ENCODE data around the gene TSPO2.

TSPO2 gene

DNA sequence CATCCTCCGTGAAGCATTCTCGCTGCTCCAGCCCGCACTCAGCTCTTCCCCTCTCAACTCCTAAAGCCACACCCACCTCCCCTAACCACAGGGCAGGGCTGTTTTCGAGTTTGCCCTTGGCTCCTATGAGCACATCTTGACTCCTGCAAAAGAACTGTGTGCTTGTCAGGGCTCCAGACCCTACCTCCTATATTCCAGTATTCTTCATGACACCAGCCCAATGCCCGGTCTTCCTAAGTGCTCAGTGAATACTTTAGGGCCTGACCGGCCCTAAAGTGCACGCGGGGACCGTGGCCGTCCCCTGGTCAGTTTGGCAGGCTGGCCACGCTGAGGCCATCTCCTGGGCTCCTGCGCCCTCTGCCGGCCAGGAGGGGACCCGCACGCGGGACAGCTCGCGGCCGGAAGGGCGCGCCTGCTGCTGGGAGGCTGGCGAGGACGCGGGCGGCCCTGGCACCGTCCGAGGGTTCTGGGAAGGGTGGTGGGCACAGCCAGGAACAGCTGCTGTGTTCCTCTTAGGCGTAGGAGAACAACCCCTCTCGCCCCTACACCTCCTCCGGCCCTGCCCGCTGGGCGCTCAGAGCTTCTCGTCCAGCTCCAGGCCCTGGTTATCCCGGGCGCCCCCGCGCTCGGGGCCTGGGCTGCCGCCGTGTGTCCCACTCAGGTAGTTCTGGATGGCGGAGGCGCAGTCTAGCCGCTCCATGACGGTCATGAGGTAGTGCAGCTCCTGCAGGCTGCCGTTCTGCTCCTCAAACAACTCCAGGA is 14.3 kb upstream of the TSPO2 start:
- peak; percentile 73 for DNase-seq

DNA sequence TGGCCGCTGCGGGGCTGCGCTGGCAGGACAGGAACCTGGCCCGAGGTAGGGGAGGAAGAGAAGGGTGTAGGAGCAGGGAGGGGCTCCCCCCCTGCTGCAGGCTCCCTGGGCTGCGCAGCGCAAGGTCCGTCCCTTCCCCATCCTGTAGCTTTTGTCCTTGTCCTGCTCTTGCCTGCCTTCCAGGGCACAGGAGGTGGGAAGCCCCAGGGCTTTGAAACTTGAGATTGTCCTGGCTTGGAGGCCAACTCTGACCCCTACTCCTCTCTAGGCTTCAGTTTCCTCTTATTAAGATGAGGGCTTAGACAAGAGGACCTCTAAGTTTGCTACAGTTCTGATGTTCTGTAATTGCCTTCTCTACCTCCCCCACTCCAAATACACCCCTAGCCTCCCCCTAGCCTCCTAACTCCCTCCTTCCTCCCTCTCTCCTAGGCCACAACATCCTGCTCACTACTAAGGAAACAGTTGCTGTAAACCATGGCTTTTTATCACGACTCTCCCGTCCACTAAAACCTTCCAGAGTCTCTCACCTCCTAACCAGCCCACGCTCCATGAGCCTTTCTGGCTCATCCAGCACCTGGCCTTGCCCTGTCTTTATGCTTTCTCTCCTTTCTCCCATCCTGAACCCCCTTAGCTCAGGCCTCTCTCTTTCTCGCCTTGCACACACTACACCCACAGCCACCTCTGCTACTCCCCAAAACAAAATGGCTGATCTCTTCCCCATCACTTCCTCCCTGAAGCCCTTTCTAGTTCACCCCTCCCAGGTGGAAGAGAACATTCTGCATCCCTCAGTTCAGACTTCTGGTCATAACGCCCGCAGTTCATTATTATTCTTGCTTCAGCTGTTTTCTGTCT is 13.5 kb upstream of the TSPO2 start:
- no peak for DNase-seq

DNA sequence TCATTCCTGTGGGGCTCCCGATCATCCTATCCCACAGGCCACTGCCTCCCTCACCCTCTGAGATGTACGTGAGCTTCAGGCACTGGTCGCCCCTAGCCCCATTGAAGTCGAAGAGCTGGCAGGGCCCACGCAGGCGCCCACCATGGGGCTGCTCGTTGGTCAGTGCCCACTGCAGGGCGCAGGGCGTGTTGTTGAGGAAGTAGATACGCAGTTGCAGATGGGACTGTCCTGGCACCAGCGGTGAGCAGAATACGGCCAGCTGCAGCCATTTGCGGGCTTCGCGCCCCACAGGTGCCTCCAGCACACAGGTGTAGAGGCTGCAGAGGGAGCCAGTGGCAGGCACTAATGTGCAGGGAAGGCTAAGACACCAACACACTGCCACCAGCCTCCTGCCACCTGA is 9.4 kb upstream of the TSPO2 start:
- DNase-seq, result no peak

DNA sequence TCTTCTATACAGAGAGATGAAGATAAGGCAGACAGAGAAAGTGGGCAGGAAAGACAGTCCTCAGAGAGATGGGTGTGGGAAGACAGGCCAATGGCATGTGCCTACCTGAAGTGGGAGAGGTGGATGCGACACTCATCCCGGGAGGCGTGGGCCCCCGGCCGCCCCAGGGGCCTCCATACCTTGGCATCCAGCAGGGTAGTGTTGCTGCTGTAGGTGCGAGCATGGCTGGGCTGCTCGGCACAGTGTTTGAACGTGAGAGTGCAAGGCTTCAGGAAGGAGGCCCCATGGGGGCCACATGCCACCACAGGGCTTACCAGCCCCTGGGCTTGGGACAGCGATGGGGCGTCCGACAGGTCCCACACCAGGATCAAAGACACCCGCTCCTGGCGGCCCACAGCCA is 8.5 kb upstream of the TSPO2 start:
- DNase-seq, result no peak

DNA sequence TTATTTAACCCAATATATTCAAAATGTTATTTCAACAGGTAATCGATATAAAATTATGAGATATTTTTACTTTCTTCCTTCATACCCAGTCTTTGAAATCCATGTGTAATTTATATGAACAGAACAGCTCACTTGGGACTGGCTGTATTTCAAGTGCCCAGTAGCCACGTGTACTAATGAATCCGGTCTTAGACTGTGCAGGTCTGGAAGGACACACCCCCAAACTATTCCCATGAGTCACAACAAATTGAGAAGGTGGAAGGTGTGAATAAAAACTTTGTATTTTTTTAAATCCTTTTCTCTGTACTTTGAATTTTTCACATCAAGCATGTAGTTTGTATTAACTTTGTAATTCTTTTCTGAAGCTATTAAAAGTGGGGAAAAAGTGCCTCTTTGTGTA is 6.1 kb upstream of the TSPO2 start:
- no peak for DNase-seq

DNA sequence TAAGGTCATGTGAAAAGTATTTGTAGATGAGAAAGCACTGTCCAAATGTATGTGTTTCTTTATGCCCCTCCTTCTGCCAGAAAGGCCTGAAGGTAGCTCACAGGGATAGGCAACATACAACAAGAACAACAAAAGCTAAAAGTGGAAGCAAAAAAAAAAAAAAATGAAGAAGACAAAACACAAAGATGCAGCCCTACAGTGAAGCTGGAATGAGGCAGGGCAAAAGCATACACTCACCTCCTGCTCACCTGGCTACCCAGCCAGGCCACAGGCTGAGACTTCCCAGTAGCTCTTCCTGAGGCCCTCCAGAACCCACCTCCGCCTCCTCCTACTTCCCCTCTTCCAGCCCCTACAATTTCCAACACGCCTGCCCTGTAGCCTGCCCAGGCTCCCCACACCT is 5.7 kb upstream of the TSPO2 start:
- no peak for DNase-seq

DNA sequence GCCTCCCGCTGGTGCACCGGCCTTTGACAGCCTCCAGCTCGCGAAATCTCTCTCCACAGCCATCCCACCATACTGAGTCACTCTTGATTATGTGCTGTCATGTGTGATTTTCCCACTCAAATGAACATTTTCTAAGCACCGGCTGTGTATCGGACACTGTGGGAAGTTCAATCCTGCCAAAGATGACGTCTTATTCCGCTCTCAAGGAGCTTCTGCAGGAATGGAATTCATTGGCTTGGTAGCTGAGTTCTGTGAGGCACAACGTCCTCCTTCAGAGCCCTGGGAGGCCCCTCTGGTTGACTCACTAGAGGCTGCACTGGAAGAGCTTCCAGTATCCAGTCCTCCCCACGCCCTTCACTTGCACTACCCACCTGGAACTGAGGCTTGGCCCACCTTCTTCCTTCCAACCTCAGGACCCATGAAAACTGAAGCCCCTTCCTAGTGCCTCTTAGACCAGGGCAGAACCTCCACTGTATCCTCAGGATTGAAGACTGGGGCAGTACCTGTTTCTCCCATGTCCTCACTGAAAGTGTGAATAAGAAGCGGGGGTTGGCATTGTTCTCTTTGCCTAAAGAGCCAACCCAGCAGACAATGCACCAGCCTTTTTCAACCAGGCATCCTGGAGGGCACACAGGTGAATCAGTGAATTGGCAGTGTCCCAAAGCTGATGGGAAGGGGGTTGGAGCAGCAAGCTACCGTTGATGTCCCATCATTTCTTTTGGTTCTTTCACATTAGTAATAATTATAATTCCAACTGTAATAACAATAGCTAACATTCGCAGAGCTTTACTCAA is 5.0 kb upstream of the TSPO2 start:
- DNase-seq, result no peak

DNA sequence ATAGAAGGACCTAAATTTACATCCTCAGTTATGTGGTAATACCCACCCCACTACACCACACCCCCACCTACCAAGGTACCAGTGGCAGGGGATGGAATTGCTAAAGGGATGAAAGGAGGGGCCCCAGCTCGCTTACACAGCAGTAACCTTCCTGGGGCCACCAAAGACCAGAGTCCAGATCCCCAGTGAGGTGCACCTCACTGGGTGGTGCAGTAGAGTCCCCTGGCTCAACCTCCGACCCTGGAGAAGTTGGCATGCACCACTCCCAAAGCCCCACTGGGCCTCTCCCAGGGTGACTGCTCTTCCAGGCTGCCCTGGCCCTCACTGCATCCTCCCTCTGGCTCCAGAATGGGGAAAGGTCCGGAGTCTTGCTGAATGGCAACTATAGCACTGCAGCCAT is 4.1 kb upstream of the TSPO2 start:
- DNase-seq, result no peak

DNA sequence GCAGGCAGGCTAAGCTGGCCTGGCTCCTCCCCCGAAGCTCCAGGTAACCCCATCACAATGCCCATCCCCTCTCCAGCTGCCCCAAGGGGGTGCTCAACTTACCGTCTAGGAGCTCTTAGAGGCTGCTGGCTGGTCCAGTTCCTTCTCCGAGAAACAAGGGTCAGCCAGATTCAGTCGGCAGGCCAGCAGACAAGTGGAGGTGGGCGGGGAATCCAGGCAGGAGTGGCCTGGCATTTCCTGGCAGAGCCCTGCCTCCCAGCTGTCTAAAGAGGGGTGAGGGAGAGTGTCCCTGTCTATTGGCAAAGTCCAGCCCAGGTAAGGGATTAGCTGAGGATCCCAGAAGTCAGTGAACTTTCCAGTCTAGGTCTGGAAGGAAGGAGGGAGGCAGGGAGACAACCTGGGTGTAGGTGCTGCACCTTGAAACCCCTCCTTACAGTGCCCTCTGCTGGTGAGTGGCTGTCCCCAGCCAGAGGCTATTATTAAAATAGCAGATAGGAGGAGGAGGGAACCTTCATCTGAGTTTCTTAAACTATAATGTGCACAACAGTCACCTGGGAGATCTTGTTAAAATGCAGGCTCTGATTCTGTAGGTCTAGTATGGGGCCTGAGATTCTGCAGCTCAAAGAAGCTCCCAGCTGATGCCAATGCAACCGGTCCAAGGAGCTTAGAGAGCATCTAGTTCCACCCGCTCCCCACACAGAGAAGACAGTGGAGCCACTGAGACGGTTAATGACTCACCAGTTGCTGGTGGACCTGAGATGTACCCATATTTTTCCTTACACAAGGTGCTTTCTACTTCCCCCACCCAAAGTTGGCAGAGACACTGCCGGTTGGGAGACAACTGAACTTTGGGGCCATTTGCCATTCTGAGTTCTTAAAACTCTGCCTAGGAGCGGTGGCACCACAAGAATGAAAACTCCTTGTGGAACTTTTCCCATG is 2.9 kb upstream of the TSPO2 start, which contains the start of gene UNC5CL:
UNC5CL (minus strand) TSS at position 162 of the 939 bp plus-strand sequence. CDS start 4,147 bp downstream, outside the sequence.
- peak; percentile 67 for DNase-seq

DNA sequence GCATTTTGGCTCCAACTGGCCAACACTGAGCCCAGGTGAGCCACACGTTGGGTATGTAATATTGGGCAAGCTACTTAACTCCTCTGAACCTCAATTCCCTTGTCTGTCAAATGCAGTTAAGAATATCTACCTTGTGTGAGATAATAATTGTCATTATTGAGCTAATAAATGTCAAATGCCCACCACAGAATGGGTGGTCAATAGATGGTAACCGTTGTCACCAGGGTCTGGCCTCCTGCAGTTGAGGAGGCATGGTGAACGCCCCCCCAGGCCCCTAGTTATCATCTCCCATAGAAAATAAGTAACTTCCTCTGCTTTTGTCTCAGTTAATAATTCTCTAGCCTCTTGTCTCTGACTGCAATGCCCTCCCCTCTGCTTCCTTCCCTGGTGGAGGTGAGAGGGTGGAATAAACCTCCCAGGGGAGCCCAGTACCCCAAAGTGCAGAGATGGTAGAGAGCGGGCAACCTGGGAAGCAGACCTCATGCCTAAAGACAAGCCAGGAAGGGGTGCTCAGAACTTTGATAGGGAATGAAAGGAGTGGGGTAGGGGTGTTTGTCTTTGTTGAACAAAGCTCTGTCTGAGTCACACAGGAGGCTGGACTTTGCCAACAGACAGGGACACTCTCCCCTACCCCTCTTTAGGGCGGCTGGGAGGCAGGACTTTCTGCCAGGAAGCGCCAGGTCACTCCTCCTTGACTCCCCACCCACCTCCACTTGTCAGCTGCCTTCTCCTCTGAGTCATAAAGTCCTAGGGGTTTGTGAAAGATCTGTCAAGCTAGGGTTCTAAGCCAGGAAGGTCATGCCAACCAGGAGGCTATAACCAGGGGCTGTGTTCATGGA is 1.9 kb upstream of the TSPO2 start:
- DNase-seq, result no peak

DNA sequence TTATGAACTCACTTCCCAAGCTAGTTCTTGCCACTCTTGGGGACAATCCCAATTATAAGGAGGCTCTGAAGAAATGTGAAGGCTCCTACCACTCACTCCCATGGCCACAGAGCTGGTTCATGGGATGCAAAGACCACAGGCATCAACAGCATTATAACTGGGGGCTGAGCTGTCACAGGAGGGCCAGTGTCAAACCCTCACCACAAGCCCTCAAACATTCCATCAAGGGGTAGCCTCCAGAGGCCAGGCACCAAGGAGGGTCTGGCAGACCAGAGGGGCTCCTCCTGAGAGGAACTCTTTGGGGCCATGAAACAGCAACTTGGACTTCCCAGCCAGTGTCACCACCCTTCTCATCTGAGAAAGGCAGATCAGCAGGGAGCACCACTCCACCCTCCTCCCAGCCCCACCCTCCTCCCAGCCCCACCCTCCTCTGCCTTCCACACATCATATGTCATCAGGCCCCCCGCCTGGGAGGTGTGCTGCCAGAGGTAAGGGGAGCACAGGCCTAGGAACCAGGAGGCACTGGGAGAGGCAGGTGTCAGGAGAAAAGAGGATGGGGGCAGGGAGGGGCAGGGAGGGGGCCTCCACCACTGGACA is 1.2 kb upstream of the TSPO2 start:
- no peak for DNase-seq

DNA sequence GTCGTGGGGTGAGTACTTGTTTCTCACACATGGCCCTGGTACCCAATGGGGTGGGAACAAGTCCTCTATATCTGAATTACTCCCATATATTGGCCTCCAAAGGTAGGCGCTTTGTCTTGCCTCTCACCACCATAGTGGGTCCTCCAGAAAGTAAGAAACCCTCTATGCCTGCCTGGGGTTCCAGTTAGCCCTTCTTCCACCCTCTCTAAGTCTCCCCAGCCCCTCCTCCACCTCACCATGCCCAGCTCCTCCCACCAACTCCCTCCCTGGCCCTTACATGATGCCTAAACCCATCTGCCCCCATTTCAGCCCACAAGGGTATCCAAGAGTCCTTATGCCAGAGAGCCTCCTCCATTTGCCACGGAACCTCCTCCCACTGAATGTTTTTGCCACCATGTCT is 884 bp downstream of the TSPO2 start:
- DNase-seq, result no peak

DNA sequence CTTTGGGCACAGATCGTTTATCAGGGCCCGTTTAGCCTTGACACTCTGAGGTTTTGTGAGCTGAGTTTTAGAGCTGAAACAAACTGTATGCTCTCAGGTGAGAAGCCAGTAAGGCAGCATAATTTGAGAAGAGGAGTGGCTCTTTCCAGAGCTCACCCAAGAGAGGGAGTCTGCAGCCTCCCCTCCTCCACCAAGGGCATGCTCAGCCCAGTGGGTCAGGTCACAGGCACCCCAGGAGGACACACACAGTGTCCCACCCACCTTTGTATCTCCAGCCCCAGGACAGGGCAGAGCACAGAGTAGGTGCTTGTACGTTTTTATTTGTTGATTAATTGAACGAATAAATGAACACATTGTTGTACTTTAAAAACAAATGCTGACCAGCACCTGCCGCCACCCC is 3.4 kb downstream of the TSPO2 start:
- no peak for DNase-seq

DNA sequence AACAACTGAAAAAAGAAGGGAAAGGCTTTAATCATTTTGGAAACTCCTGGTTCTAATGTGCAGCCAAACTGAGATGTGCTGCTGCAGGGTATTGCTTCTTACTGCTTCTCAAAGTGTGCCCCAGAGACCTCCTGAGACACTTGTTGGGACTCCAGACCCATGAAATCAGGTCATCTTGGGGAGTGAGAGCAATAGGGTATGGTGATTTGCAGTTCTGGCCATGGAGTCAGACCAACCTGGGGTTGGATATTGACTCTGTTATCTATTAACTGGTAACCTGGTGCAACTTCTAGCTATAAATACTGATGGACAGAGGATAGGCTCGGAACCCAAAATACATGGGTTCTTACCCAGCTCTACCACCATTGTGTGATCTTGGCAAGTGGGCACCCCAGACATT is 3.8 kb downstream of the TSPO2 start:
- no peak for DNase-seq

DNA sequence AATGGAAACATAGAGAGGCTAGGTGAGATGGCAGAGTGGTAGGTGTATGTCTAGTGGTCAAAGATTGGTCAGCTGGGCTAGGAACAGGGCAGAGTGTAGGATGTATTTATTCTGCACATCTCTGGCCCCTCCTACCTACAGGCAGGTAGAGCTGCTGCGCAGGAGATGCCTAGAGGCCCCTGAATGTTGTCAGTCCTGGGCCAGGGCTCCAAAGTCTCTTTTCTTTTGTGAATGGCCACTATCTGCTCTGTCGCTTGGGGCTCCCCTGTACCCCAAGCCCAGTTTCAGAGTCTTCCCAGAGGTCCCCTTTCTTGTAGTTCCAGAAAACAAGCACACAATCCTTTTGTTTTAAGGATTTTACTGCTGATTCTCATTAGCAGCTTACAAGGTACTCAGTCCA is 5.0 kb downstream of the TSPO2 start:
- DNase-seq, result no peak

DNA sequence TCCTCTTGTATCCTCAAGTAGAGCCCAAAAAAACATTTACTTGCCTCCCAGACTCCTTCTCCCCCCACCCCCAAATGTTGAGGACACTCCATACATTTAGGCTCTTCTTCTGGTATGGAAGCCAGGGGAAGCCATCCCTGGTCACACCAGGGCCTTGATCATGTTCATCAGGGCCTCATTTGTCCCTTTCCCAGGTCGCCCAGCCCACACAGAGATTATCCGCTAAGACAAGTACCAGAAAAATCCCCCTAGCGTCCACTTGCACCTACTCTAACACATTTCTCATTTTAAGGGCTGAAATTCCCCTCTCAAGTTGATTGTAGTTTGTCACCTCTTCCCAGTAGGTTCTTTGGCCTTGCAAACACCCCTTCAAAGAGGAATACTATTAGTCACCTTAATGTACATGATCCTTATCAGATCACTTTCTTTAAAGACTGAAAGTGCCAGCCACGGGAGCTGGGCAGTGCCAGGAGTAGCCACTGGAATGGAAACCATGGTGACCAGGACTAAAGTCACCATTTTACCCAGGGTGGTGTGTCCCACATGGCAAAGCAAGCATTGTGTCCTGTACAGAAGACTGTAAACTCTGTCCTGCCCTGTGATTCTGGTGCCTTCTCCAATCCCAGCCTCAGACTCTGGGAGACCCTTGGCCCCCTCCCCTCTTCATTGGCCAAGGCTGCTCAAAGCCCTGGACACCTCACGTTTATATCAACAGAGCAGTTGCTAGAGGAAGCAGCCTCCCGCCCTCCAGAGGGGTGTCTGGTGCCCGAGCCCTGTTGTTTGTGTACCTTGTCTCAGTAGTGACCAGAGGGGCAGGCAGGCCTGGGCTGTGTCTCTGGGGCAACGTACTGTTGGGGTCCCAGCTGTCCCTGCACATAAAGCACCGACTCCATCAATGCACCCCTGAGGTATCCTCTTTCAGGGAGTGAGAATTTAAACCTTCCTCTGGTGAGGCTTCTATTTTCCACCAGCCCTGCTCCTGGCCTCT is 5.8 kb downstream of the TSPO2 start:
- no peak for DNase-seq

DNA sequence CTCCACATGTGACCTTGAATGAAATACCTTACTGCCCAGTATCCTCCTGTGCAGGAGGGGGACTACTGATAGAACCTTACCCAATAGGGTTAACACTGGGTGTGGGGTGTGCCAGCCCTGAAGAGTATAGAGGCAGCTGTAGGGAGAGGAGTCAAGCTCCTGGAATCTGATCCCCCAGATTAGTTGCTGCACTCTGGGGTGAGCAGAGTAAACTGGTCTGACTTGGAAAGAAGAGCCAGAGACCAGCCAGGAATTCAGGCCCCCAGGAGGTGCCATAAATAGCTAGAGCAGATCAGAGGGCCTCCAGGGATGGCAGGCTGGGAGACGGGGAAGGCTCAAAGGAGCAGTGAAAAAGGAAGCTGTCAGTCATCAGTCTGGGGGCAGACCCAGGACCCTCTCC is 7.3 kb downstream of the TSPO2 start:
- DNase-seq, result no peak

DNA sequence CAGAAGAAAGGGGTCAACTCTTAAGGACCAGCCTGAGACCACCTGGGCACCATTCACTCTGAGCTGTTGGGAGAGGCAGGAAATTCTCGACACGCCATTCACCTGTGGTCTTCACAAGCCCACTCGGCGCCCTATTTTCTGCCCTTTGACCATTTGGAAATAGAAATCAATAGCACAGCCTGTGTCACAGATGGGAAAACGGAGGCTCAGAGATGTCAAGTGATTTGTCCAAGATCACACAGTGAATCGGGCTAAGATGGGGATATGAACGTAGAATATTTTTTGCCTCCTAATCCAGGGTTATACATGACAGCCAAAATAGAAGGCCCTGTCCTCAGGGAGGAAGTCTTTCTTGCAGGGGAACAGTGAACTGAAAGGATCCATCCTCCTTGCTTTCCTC is 7.7 kb downstream of the TSPO2 start:
- DNase-seq, result no peak

DNA sequence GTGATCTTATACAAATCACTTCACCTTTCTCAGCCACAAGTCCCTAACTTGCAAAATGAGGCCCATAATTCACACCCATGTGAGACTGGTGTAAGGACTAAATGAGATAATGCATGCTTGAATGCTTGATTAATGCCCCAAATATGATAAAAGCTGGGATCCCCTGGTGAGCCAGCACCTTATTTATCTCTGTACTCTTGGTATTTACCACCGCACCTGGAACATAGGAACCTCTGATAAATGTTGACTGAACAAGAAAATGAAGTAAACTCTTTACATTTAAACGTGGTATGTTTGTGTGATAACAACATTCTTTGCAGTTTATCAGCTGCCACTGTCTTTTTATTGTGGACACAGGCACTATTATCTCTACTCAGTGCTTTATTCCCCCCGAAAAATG is 8.3 kb downstream of the TSPO2 start:
- no peak for DNase-seq

DNA sequence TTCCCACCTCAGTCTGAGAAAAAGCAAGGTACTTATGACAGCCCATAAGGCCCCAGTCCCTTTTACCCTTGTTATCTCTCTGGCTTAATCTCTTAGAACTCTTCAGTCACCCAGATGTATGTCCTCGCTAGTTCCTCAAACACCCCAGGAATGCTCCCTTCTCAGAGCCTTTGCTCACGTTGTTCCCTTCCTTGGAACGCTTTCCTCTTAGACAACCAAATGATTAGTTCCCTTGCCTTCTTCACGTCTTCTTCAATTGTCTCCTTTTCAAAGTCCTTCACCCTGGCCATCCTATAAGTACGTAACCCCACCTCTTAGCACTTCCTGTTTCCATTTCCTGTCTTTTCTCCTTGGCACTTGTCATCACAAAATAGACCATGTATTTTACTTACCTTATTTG is 9.6 kb downstream of the TSPO2 start:
- no peak for DNase-seq

Measured in RPMI8226 (cell line).